ENCODE results near the gene SFXN5. TPM values are rescaled to one million over a fixed set of nuclear protein-coding genes. Genes with fewer than 3 reads are reported as not detected.

The SFXN5 gene
- total RNA-seq, 1 donor from 2014 or later: 9.8 TPM

DNA sequence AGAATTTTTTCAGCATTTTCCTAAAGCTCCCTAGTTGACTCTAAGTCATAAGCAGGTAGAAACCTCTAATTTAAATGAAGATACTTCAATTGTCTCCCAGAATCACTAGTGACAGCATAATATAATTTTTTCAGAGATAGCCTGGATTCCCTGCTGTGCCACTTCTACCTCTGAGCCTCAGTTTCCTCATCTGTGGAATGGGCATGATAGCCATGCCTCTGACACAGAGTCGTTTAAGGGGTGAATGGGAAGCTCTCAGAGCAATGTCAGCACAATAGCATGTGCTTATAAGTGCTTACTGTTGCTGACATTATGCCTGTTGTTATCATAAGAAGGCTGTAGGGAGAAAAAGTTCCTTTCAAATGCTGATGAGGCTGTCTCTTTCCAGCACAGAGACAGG lies 48.0 kb downstream of the SFXN5 start:
- H3K27me3 ChIP-seq: no peaks in the 10 kb centered on the region
- no peak for TF ChIP-seq POLR2AphosphoS5 (IDR thresholded peaks at IDR 0.05; ENCODE audit: insufficient read depth in 1 of 2, low read depth in 1 of 2)
- TF ChIP-seq POLR2A (IDR thresholded peaks at IDR 0.05): no peak
- TF ChIP-seq, protein P1, sequence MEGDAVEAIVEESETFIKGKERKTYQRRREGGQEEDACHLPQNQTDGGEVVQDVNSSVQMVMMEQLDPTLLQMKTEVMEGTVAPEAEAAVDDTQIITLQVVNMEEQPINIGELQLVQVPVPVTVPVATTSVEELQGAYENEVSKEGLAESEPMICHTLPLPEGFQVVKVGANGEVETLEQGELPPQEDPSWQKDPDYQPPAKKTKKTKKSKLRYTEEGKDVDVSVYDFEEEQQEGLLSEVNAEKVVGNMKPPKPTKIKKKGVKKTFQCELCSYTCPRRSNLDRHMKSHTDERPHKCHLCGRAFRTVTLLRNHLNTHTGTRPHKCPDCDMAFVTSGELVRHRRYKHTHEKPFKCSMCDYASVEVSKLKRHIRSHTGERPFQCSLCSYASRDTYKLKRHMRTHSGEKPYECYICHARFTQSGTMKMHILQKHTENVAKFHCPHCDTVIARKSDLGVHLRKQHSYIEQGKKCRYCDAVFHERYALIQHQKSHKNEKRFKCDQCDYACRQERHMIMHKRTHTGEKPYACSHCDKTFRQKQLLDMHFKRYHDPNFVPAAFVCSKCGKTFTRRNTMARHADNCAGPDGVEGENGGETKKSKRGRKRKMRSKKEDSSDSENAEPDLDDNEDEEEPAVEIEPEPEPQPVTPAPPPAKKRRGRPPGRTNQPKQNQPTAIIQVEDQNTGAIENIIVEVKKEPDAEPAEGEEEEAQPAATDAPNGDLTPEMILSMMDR (IDR thresholded peaks at IDR 0.05): no peak
- H3K27ac ChIP-seq: no peak overlapping the region
- H3K9me3 ChIP-seq: no peaks in the 10 kb centered on the region
- no peak for DNase-seq (ENCODE audit: extremely low spot score in 2 of 2)
- no peaks in the 10 kb centered on the region for H3K36me3 ChIP-seq
- no peak overlapping the region for H3K4me3 ChIP-seq
- intact Hi-C loops (cut with DNase I): no loop called here
- no peaks in the 10 kb centered on the region for H3K4me1 ChIP-seq

DNA sequence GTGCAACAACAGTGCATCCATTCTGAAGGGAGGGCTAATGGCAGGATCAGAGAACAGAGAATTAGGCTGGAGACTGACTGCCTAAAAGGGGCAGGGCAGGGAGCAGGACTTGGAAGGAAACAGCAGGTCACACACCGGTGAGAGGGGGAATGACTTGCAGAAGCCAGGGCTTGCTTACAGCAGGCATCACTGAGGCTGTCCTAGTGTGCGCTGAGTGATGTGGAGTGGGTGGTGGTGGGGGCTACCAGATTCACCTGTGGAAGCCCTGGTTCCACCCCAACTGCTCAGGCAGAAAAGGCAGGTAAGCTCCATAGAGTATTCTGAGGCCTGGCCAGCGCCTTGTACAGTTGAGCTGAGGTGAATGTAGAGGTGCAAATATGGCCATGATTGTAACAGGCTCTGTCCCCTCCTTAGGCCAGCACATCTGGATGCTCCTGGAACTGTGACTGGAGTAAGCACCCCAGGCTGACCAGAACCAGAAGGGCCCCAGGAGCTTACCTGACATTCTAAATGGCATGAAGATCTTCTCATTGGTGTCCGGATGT lies 49.4 kb downstream of the SFXN5 start:
- H3K36me3 ChIP-seq: no peaks in the 10 kb centered on the region
- no peaks in the 10 kb centered on the region for H3K27me3 ChIP-seq
- DNase-seq (ENCODE audit: extremely low spot score in 2 of 2): no peak
- H3K4me3 ChIP-seq: no peak overlapping the region
- TF ChIP-seq POLR2AphosphoS5 (IDR thresholded peaks at IDR 0.05; ENCODE audit: insufficient read depth in 1 of 2, low read depth in 1 of 2) (no peak), POLR2A (IDR thresholded peaks at IDR 0.05) (no peak)
- TF ChIP-seq, protein P1 (IDR thresholded peaks at IDR 0.05): no peak
- H3K9me3 ChIP-seq: no peaks in the 10 kb centered on the region
- H3K4me1 ChIP-seq: no peaks in the 10 kb centered on the region
- H3K27ac ChIP-seq: no peak overlapping the region
- intact Hi-C loops (cut with DNase I): no loop called here

- Histone ChIP-seq H3K4me1 (no peaks in the 10 kb centered on the region), H3K36me3 (no peaks in the 10 kb centered on the region), H3K27ac (no peak overlapping the region), H3K4me3 (no peak overlapping the region), H3K27me3 (no peaks in the 10 kb centered on the region), H3K9me3 (no peaks in the 10 kb centered on the region)
- TF ChIP-seq POLR2AphosphoS5 (IDR thresholded peaks at IDR 0.05; ENCODE audit: insufficient read depth in 1 of 2, low read depth in 1 of 2) (no peak), POLR2A (IDR thresholded peaks at IDR 0.05) (no peak)
- TF ChIP-seq, protein P1 (IDR thresholded peaks at IDR 0.05): no peak
- no peak for DNase-seq (ENCODE audit: extremely low spot score in 2 of 2)
- intact Hi-C loops (cut with DNase I): no loop called here
Observed at GRCh38 chr2:73021371-73022010, 50.0 kb downstream of the SFXN5 start.

- Histone ChIP-seq H3K27me3 (no peaks in the 10 kb centered on the region), H3K27ac (no peak overlapping the region), H3K36me3 (no peaks in the 10 kb centered on the region), H3K4me3 (no peak overlapping the region), H3K9me3 (no peaks in the 10 kb centered on the region), H3K4me1 (no peaks in the 10 kb centered on the region)
- DNase-seq (ENCODE audit: extremely low spot score in 2 of 2): no peak
- TF ChIP-seq, protein P1 (IDR thresholded peaks at IDR 0.05): no peak
- TF ChIP-seq POLR2A (IDR thresholded peaks at IDR 0.05) (no peak), POLR2AphosphoS5 (IDR thresholded peaks at IDR 0.05; ENCODE audit: insufficient read depth in 1 of 2, low read depth in 1 of 2) (no peak)
- intact Hi-C loops (cut with DNase I): no loop called here
Observed at GRCh38 chr2:73020657-73021370, 50.7 kb downstream of the SFXN5 start.

GRCh38 chr2:73020306-73020656 lies 51.2 kb downstream of the SFXN5 start:
- TF ChIP-seq POLR2AphosphoS5 (IDR thresholded peaks at IDR 0.05; ENCODE audit: insufficient read depth in 1 of 2, low read depth in 1 of 2) (no peak), POLR2A (IDR thresholded peaks at IDR 0.05) (no peak)
- TF ChIP-seq, protein P1 (IDR thresholded peaks at IDR 0.05): no peak
- Histone ChIP-seq H3K36me3 (no peaks in the 10 kb centered on the region), H3K4me1 (no peaks in the 10 kb centered on the region), H3K27ac (no peak overlapping the region), H3K27me3 (no peaks in the 10 kb centered on the region), H3K9me3 (no peaks in the 10 kb centered on the region), H3K4me3 (no peak overlapping the region)
- no peak for DNase-seq (ENCODE audit: extremely low spot score in 2 of 2)
- intact Hi-C loops (cut with DNase I): no loop called here

Measured in vagina (tissue), 2 donors.